Epithelial cell of proximal tubule (primary cell): ENCODE results near the gene CARD10. TPM values are rescaled to one million over a fixed set of nuclear protein-coding genes. Genes with fewer than 3 reads are reported as not detected.

ENCODE experiments used
- DNase-seq: peaks from one replicate; pipeline ENCODE4 v3.0.0-alpha.2; 2011; ENCODE audit warnings: low read depth
- H3K4me3 ChIP-seq: 2 replicates; pipeline ENCODE4 v1.5.1; 2011; ENCODE audit warnings: low read depth, mild to moderate bottlenecking, low read length
- total RNA-seq: library from RNA; depleted of rRNA; stranded (reverse); fragments of >200 nt; gene quantifications from 2 replicates; pipeline ENCODE4 v1.2.3, GENCODE V29; 2015
- TF ChIP-seq, protein P1 (sequence below): conservative IDR thresholded peaks from 2 replicates; pipeline ENCODE4 v1.5.1; 2012; ENCODE audit warnings: low read depth, mild to moderate bottlenecking, low read length

CARD10 gene
- total RNA-seq, 1 donor from 2014 or later: 63.8 TPM

DNA sequence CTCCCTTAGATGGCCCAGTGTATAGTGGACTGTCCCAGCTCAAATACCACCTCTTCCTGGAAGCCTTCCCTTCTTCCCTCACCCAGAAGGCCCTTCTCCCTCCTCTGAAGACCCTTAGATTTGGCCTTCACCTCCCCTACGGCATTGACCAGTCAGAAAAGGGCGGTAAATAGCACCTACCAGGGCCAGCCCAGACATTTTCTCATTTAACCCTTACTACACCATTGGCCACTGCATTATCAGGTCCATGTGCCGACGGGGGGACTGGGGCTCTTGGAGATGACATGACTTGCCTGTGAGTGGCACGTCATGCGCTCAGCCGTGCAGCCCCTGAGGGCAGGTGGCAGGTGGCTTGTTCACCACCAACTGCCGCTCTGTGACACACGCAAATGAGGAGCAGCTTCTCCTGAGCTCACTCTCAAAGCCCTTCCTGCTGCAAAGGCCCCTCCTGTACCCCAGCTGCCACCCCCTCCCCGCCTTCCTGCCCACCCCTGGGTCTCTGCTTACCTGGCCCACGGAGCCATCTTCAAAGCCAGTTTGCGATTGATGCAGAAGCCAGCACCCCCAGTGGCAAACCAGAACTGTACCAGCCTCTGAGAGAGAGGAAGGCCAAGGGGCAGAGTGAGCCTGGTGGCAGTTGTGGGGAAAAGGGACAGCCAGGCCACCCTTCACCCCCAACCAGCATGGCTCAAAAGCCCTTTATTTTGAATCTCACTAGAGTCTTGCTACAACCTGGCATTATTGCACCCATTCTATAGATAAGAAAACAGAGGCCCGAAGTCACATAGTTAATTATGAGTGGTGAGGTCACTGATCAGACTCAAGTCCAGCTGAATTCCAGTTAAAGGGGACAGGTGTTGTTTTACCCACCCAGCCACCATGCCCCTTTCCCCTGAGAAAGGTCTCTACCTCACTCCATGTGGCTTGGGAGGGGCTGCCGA is 42.6 kb downstream of the CARD10 start:
- no peak overlapping the region for H3K4me3 ChIP-seq
- DNase-seq: no peak
- TF ChIP-seq, protein P1, sequence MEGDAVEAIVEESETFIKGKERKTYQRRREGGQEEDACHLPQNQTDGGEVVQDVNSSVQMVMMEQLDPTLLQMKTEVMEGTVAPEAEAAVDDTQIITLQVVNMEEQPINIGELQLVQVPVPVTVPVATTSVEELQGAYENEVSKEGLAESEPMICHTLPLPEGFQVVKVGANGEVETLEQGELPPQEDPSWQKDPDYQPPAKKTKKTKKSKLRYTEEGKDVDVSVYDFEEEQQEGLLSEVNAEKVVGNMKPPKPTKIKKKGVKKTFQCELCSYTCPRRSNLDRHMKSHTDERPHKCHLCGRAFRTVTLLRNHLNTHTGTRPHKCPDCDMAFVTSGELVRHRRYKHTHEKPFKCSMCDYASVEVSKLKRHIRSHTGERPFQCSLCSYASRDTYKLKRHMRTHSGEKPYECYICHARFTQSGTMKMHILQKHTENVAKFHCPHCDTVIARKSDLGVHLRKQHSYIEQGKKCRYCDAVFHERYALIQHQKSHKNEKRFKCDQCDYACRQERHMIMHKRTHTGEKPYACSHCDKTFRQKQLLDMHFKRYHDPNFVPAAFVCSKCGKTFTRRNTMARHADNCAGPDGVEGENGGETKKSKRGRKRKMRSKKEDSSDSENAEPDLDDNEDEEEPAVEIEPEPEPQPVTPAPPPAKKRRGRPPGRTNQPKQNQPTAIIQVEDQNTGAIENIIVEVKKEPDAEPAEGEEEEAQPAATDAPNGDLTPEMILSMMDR: no peak

DNA sequence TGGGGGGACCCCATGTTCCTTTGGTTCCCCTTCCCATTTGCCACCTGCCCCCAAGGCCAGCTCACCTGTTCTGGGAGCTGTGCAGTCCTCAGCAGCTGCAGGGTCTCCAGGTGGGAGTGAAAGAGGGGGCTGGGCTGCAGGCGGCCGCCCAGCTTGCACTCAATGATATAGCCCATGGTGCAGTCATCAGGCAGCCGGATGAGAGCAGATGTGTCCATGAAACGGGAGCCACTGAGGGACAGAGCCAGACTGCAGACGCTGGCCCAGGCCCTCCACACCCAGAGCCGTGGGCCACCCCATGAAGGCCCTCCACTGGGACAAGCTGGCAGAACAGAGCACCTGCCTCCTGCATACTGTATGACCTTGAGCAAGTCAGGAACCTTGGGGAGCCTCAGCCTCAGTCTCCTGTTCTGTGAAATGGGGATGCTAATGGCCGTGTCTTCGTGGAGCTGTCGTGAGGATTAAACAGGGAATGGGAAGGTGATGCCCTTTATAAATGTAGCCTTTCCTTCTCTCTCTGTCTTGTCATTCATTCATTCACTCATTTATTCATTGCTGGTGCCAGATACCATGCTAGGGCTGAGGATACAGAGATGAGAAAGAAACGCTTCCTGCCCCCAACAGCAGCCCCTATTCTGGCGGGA is 44.6 kb downstream of the CARD10 start:
- TF ChIP-seq, protein P1: no peak
- no peak overlapping the region for H3K4me3 ChIP-seq
- DNase-seq: no peak

DNA sequence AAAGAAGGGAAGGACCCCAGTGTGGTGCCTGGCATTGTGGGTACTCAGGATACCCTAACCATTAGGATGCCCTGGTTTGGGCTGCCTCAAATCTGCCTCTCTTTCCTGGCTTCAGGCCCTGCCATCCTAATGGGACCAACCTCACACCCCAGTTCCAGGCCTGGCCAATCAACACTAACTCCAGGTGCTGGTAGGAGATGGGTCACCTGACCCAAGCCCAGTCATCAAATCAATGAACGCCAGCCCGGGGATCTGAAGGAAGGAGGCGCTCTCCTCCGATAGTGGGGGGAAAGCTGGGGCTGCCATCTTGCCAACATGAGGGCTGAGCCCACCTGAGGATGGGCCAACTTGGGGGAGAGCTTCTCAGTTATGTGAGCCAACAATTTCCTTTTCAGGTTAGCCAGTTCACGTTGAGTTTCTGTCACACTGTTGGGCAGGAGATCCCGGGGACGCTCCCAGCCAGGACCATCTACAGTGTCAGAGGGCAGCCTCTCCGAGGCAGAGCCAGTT is 45.7 kb downstream of the CARD10 start:
- DNase-seq: no peak
- TF ChIP-seq, protein P1: no peak

DNA sequence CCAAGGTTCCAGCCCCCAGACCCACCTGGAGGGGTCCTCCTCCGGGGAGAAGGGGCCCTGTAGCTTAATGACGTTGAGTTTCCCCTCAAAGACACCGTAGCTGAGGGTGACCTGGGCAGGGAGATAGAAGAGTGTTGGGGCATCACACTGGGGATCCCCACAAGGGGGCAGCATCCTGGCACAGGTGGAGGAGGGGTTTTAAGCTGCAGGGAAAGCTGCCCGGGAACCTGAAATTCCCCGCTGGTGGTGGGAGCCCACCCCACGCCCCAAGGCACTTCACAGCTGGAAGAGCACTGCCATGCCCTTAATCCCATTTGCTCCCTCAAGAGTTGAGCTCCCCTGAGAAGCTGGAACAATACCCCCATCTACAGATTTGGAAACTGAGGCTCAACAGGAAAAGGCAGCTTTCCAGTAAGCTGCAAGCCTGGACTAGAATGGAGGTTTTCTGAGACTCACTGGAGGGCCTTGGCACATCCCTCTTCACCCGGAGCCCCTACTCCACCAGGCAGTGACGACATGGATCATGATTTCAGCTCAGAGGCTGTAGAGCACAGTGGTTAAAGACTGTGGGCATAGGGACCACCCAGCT is 46.7 kb downstream of the CARD10 start:
- no peak overlapping the region for H3K4me3 ChIP-seq
- TF ChIP-seq, protein P1: peak; percentile 81
- DNase-seq: no peak

More for the DNA sequence above, 45.7 kb downstream of the CARD10 start:
- H3K4me3 ChIP-seq: no peak overlapping the region

DNA sequence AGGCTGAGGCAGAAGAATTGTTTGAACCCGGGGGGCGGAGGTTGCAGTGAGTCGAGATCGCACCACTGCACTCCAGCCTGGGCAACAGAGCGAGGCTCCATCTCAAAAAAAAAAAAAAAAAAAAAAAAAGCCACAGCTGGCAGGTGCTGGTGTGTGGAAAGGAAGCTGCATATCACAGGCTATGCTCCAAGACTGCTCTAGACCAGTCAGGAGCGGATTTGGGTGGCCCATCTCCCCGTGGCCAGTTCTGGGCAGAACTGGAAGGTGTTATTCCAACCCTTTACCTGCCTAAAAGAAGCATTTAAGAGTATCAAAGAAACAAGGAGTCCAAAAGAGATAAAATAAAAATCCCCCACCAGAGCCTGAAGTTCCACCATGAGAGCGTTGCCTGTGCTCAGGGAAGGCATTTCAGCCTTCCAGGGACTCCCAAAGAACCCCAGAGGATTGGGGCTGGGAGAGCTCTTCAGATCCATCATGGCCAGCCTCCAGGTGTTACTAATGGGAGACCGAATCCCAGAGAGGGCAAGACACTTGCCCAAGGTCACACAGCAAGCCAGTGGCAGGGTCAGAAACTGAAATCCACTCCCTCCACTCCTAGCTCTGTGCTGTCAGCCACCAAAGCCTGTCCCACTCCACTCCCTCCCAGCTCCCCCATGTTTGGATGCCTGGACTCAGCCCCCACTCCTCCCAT is 47.3 kb downstream of the CARD10 start:
- no peak overlapping the region for H3K4me3 ChIP-seq
- TF ChIP-seq, protein P1: no peak
- no peak for DNase-seq

DNA sequence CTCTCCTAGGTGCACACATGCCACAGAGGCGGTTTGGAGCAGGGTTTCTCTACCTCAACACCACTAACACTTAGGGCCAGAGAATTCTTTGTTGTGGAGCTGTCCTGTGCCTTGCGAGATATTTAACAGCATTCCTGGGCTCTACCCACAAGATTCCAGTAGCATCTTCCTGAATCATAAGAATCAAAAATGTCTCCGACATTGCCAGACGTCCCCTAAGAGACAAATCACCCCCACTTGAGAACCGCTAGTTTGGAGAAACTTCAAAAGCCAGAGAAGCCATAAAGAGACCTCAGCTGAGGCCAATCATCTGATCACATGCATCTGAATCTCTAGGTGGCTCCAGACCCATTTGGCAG is 49.1 kb downstream of the CARD10 start:
- DNase-seq: no peak
- no peak overlapping the region for H3K4me3 ChIP-seq
- TF ChIP-seq, protein P1: no peak
